CD4-positive, alpha-beta T cell treated with Interleukin-10 for 1 hour (primary cell): ENCODE measurements around the gene MAU2.
"Not testable (repeated sequence)": the region's sequence is repeated elsewhere in the genome, so short reads cannot be mapped to it uniquely, and the experiment has no call there.

Experiments
- DNase-seq: peaks from one replicate; pipeline ENCODE4 v3.0.0-alpha.2; 2020

The MAU2 gene

GRCh38 chr19:19347401-19348110 is 26.9 kb downstream of the MAU2 start:
- no peak for DNase-seq

GRCh38 chr19:19348266-19348665 is 27.6 kb downstream of the MAU2 start:
- no peak for DNase-seq

GRCh38 chr19:19349365-19349764 is 28.7 kb downstream of the MAU2 start:
- no peak for DNase-seq

DNA sequence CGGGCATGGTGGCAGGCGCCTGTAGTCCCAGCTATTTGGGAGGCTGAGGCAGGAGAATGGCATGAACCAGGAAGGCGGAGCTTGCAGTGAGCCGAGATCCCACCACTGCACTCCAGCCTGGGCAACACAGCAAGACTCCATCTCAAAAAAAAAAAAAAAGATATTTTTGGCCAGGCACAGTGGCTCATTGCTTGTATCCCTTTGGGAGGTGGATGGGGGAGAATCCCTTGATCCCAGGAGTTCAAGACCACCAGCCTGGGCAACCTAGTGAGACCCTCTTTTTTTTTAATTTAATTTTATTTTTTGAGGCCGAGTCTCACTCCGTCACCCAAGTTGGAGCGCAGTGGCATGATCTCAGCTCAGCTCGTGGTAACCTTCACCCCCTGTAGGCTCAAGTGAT is 30.1 kb downstream of the MAU2 start:
- DNase-seq = not testable (repeated sequence)

GRCh38 chr19:19352823-19353222 is 32.2 kb downstream of the MAU2 start:
- no peak for DNase-seq

GRCh38 chr19:19354007-19354406 is 33.4 kb downstream of the MAU2 start:
- DNase-seq = no peak

DNA sequence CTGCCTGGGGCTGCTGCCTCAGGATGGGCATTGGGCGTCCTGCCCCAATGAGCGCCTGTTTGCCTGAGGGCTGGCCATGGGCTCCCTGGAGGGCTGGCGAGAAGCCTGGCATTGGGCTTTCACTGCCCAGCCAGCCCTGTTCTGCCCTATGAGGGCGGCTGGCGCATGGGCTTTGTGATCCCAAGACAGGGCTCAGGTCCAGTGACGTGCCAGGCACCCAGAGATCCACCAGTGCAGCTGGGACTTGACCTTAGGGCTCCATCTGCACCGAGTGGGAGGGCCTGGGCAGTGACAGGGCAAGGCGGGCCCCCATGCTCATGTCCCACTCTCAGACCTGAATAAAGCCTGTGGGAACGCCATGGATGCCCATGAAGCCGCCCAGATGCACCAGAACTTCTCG is 34.3 kb downstream of the MAU2 start:
- no peak for DNase-seq

GRCh38 chr19:19355606-19356139 is 35.0 kb downstream of the MAU2 start:
- DNase-seq = no peak

GRCh38 chr19:19356500-19356899 is 35.9 kb downstream of the MAU2 start:
- no peak for DNase-seq

DNA sequence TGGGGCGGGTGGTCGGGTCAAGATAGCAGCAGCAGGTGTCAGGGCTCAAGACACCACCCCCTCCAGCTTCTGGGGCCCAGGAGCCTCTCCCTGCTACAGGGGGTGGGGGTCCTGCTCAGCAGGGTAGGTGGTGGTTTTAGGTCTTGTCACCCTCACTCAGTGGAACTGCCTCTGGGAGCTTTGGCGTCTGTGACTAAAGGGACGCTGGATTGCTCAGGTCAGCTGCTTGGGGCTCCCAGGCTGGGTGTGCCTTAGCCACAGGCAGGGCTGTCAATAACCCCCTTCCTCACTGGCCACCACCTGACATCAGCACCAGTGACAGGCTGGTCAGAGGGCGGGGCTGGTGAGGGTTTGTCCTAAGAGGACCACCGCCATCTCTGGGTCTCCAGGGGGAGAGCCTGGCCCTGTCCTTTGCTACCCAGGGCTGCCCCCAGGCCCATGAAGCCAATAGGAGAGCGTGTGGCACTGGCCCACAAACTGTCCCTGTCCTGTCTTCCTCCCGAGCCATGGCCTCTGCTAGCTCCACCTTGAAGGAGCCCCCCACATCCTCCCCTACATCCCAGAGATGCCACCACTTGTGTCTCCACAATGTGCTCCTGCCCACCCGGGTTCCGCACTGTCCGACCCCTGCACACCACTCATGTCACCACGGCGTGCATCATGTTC is 36.4 kb downstream of the MAU2 start:
- DNase-seq = no peak

DNA sequence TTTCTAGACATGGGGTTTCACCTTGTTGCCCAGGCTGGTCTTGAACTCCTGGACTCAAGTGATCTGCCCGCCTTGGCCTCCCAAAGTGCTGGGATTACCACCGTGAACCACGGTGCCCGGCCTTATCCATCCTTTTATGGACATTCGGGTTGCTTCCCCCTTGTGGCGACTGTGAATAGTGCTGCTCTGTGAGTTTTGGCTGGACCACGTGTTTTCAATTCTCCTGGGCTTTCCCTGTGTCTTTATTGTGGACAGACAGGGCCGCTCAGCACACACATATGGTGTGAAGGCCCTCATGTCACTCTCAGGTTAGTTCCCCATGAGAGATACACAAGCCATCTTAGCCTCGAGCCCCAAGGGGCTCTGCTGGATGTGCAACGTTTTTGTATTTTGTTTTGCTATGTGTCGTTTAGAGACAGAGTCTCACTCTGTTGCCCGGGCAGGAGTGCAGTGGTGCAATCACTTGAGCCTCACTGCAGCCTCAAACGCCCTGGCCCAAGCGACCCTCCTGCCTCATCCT is 40.5 kb downstream of the MAU2 start:
- peak; percentile 85 for DNase-seq

GRCh38 chr19:19362075-19362474 is 41.4 kb downstream of the MAU2 start:
- DNase-seq = no peak

GRCh38 chr19:19366434-19367396 is 46.1 kb downstream of the MAU2 start:
- DNase-seq = peak; percentile 82

GRCh38 chr19:19368087-19368486 is 47.5 kb downstream of the MAU2 start:
- no peak for DNase-seq

GRCh38 chr19:19371059-19371458 is 50.4 kb downstream of the MAU2 start:
- no peak for DNase-seq

GRCh38 chr19:19372656-19373416 is 52.2 kb downstream of the MAU2 start:
- peak; percentile 73 for DNase-seq

DNA sequence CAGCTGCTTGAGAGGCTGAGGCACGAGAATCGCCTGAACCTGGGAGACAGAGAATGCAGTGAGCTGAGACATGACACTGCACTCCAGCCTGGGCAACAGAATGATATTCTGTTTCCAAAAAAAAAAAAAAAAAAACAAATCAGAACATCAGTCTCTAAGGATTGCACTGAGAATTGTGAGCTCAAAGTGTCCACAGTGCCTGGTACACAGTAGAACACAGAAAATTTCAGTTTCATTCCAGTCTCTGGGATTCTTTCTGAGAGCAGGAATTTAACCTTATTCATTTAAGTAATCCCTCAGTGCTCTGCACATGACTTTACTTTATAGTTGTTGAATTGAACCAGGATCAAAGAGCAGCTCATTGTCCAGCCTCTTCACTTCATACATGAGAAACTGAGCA is 58.9 kb downstream of the MAU2 start:
- no peak for DNase-seq

GRCh38 chr19:19380316-19380715 is 59.7 kb downstream of the MAU2 start:
- DNase-seq = not testable (repeated sequence)

DNA sequence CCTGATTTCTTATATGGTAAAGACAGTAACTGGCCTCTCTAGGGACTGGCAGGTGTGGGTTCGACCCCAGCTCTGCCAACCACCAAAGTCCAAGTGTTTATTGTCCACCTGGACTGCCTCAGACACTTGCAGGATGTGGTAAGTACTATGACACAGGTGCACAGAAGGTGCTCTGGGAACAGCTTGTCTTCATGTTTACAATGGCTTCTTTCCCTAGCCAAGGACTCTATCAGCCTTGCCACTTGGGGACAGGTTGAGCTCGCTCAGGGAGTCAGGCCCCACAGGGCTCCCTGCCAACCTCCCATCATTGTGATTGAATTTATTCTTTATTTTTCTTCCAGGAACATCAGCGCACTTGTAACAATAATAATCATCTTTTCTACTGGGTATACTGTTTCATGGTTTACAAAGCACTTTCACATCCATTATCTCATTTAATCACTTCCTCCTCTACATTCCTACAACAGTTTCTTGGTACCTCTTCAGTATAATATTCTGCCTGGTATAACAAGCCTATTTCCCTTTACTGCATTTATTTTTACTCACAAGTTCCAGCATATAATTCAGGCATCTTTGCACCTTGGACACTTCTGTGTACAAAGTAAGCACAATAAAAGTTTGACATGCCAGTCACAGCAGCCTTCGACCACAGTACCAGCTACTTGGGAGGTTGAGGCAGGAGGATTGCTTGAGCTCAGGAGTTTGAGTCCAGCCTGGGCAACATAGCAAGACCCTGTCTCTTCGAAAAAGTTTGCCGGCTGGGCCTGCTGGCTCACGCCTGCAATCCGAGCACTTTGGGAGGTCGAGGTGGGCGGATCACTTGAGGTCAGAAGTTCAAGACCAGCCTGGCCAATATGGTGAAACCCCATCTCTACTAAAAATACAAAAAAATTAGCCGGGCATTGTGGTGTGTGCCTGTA is 60.6 kb downstream of the MAU2 start:
- DNase-seq = no peak

GRCh38 chr19:19382118-19382517 is 61.5 kb downstream of the MAU2 start:
- DNase-seq = no peak

DNA sequence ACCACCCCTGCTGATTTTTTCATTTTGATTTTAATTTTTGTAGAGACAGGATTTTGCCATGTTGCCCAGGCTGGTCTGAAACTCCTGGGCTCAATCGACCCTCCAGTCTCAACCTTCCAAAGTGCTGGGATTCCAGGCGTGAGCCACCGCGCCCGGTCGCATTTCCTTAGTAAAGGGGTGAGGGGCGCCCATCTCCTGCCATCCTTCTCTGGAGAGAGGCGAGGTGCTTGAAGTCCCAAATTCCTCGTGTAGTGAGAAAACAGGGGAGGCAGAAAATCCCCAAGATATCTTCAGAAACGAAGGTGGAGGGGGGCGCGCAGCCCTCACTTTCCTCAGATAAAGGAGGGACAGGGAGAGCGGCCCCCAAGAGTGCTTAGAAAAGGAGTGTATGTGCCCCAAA is 63.9 kb downstream of the MAU2 start:
- DNase-seq = no peak
